Natural killer cell (primary cell): Measurements from ENCODE around the gene MACF1. TPM values are rescaled to one million over a fixed set of nuclear protein-coding genes. Genes with fewer than 3 reads are reported as not detected.
A peak's percentile ranks its signal among the peaks of the same experiment; 100 is the strongest.

Source experiments
- ATAC-seq, 3 donors: fragments of 150-1000 bp in 2 of 3; fragments of 200-7000 bp in 1 of 3; cut with Tn5 transposase; 1 replicate in 1 of 3; 2 replicates in 2 of 3; pipeline ENCODE4 v1.10.0; 2021; ENCODE audit warnings: mild to moderate bottlenecking in 2 of 3, moderate library complexity in 2 of 3
- DNase-seq, 2 donors: peaks; one replicate each; pipeline versions ENCODE4 v3.0.0 to v3.0.0-alpha.2; 2013 to 2021; ENCODE audit warnings: mixed read lengths in 1 of 2
- H3K27ac ChIP-seq: one replicate; pipeline ENCODE4 v1.5.1; 2013; ENCODE audit warnings: mild to moderate bottlenecking, low read length
- H3K27me3 ChIP-seq: one replicate; pipeline ENCODE4 v1.6.1; 2013; ENCODE audit warnings: low read length; ENCODE audit not compliant: control insufficient read depth, insufficient read depth
- H3K36me3 ChIP-seq: one replicate; pipeline ENCODE4 v1.6.1; 2013; ENCODE audit warnings: low read length; ENCODE audit not compliant: control insufficient read depth, insufficient read depth
- H3K4me1 ChIP-seq: one replicate; pipeline ENCODE4 v1.6.1; 2013; ENCODE audit warnings: low read length; ENCODE audit not compliant: control insufficient read depth, insufficient read depth
- H3K4me3 ChIP-seq: one replicate; pipeline ENCODE4 v1.5.1; 2013; ENCODE audit warnings: low read length
- H3K9me3 ChIP-seq: one replicate; pipeline ENCODE4 v1.6.1; 2013; ENCODE audit warnings: low read length; ENCODE audit not compliant: control insufficient read depth, insufficient read depth
- H3K27ac Mint-ChIP-seq, 2 donors: one replicate each; pipeline ENCODE4 v1.8.0; 2022; ENCODE audit warnings: mild to moderate bottlenecking in 2 of 2, mixed read lengths in 2 of 2, moderate library complexity in 1 of 2
- H3K27me3 Mint-ChIP-seq, 2 donors: one replicate each; pipeline ENCODE4 v1.8.0; 2022; ENCODE audit warnings: low read depth in 2 of 2, mixed read lengths in 2 of 2
- H3K36me3 Mint-ChIP-seq: one replicate; pipeline ENCODE4 v1.8.0; 2022; ENCODE audit warnings: mixed read lengths
- H3K4me1 Mint-ChIP-seq, 2 donors: one replicate each; pipeline ENCODE4 v1.8.0; 2022; ENCODE audit warnings: mixed read lengths in 2 of 2
- H3K4me3 Mint-ChIP-seq: one replicate; pipeline ENCODE4 v1.8.0; 2022; ENCODE audit warnings: mild to moderate bottlenecking, moderate library complexity, mixed read lengths
- H3K9me3 Mint-ChIP-seq, 2 donors: one replicate each; pipeline ENCODE4 v1.8.0; 2022; ENCODE audit warnings: mixed read lengths in 2 of 2
- CTCF ChIP-seq: fragments of 200-600 bp; IDR thresholded peaks from one replicate; pipeline ENCODE4 v1.8.0; 2022; ENCODE audit warnings: antibody characterized with exemption
- WGBS: methylation state at CpG from one replicate; pipeline ENCODE4 v1.1.7; 2013; ENCODE audit warnings: missing lambda C conversion rate; ENCODE audit not compliant: insufficient coverage; 5-methylcytosine and 5-hydroxymethylcytosine counted together
- intact Hi-C: fragments of 100-400 bp; cut with micrococcal nuclease; formaldehyde crosslinking; loops from one replicate; pipeline ENCODE4 v1.14.2; 2022
- total RNA-seq, 4 donors: library from RNA; stranded (reverse); fragments of 120-200 nt in 1 of 4; gene quantifications; one replicate each; pipeline versions ENCODE4 v1.2.3 to v1.2.4, GENCODE V29; 2013 to 2022

Gene MACF1
- total RNA-seq, 3 donors from 2014 or later (not counting 1 experiment from before 2014, with no cell fraction given) = 752 to 811 (median 752) TPM

GRCh38 chr1:39178541-39179431, 25.7 kb upstream of the MACF1 start:
- Mint-ChIP-seq H3K4me1 (peaks cover 5 to 6% of the 10 kb centered on the region in 2 donors), H3K36me3 (no peaks in the 10 kb centered on the region), H3K27ac (no peak overlapping the region), H3K4me3 (no peak overlapping the region), H3K27me3 (no peaks in the 10 kb centered on the region), H3K9me3 (no peaks in the 10 kb centered on the region)
- no peak for DNase-seq
- TF ChIP-seq CTCF = no peak
- no peaks in the 10 kb centered on the region for H3K9me3 ChIP-seq
- H3K27ac ChIP-seq = no peak overlapping the region
- H3K27me3 ChIP-seq = no peaks in the 10 kb centered on the region
- no peak overlapping the region for H3K4me3 ChIP-seq
- ATAC-seq = no peak
- H3K4me1 ChIP-seq = peaks cover 4% of the 10 kb centered on the region
- H3K36me3 ChIP-seq = no peaks in the 10 kb centered on the region
- whole genome bisulfite sequencing = 94% methylated on average over 5 of the region's 6 CpGs
- intact Hi-C loops = no loop called here

GRCh38 chr1:39181311-39181710, 23.2 kb upstream of the MACF1 start:
- intact Hi-C loops = loop anchor here (5.0 kb wide), 1 partner anchor 36 kb away; no protein-coding TSS in a partner anchor
- TF ChIP-seq CTCF = no peak
- H3K36me3 Mint-ChIP-seq = no peaks in the 10 kb centered on the region
- 68% methylated on average over 3 of the region's 3 CpGs for WGBS
- H3K27me3 Mint-ChIP-seq = no peaks in the 10 kb centered on the region
- H3K4me1 ChIP-seq = peaks cover 9% of the 10 kb centered on the region
- no peak overlapping the region for H3K27ac ChIP-seq
- no peak overlapping the region for H3K4me3 Mint-ChIP-seq
- H3K9me3 ChIP-seq = no peaks in the 10 kb centered on the region
- DNase-seq (no peak), ATAC-seq (no peak)
- no peak overlapping the region for H3K27ac Mint-ChIP-seq
- peaks cover 14% of the 10 kb centered on the region in 2 donors for H3K4me1 Mint-ChIP-seq
- no peaks in the 10 kb centered on the region for H3K9me3 Mint-ChIP-seq
- H3K27me3 ChIP-seq = no peaks in the 10 kb centered on the region
- no peak overlapping the region for H3K4me3 ChIP-seq
- no peaks in the 10 kb centered on the region for H3K36me3 ChIP-seq

DNA sequence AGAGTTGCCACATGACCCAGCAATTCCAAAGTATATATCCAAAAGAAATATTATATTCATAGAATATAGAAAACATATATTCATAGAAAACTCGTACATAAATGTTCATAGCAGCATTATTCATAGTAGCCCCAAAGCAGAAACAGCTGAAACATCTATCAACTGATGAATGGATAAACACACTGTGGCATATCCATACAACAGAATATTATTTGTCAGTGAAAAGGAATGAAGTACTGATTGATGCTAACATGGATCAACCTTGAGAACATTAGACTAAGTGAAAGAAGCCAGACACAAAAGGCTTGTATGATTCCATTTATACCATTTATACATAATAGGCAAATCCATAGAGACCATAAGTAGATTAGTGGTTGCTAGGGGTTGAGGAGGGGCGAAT, 21.7 kb upstream of the MACF1 start:
- 100% methylated on average over 1 of the region's 2 CpGs for WGBS
- Mint-ChIP-seq H3K27ac (peak overlapping the region in 1 of 2 donors; percentile 90), H3K36me3 (no peaks in the 10 kb centered on the region), H3K27me3 (no peaks in the 10 kb centered on the region), H3K4me3 (no peak overlapping the region), H3K4me1 (peaks cover 14% of the 10 kb centered on the region in 2 donors), H3K9me3 (no peaks in the 10 kb centered on the region)
- no peaks in the 10 kb centered on the region for H3K36me3 ChIP-seq
- intact Hi-C loops = loop anchor here (2.0 to 5.0 kb wide), 2 partner anchors 34 to 76 kb away; no protein-coding TSS in a partner anchor
- peaks cover 9% of the 10 kb centered on the region for H3K4me1 ChIP-seq
- ATAC-seq (no peak), DNase-seq (no peak)
- no peak overlapping the region for H3K27ac ChIP-seq
- no peaks in the 10 kb centered on the region for H3K9me3 ChIP-seq
- H3K4me3 ChIP-seq = no peak overlapping the region
- H3K27me3 ChIP-seq = no peaks in the 10 kb centered on the region
- no peak for TF ChIP-seq CTCF
